ENCODE measurements around the gene PIAS1.

The PIAS1 gene

DNA sequence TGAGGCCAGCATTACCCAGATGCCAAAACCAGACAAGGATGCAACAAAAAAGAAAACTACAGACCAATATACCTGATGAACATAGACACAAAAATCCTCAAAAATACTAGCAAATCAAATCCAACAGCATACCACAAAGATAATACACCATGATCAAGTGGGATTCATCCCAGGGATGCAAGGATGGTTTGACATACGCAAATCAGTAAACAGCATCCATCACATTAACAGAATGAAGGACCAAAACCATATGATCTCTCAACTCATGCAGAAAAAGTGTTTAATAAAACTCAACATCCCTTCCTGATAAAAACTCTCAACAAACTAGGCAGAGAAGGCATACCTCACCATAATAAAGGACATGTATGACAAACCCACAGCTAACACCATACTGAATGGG, 14.0 kb upstream of the PIAS1 start:
- TF ChIP-seq POLR2AphosphoS5 (IDR thresholded peaks at IDR 0.05; ENCODE audit: low read depth, low read length) = no peak
- TF ChIP-seq TAF1 (IDR thresholded peaks at IDR 0.05; ENCODE audit: borderline replicate concordance, insufficient read depth, low read length) = no peak
- TF ChIP-seq FOXP2 (optimal IDR thresholded peaks at IDR 0.05; ENCODE audit: borderline replicate concordance, extremely low read depth, extremely low read length, insufficient read depth) = no peak
- no peak for TF ChIP-seq SIN3A (IDR thresholded peaks at IDR 0.05; ENCODE audit: borderline replicate concordance, insufficient read depth, low read length)
- TF ChIP-seq, protein P1, sequence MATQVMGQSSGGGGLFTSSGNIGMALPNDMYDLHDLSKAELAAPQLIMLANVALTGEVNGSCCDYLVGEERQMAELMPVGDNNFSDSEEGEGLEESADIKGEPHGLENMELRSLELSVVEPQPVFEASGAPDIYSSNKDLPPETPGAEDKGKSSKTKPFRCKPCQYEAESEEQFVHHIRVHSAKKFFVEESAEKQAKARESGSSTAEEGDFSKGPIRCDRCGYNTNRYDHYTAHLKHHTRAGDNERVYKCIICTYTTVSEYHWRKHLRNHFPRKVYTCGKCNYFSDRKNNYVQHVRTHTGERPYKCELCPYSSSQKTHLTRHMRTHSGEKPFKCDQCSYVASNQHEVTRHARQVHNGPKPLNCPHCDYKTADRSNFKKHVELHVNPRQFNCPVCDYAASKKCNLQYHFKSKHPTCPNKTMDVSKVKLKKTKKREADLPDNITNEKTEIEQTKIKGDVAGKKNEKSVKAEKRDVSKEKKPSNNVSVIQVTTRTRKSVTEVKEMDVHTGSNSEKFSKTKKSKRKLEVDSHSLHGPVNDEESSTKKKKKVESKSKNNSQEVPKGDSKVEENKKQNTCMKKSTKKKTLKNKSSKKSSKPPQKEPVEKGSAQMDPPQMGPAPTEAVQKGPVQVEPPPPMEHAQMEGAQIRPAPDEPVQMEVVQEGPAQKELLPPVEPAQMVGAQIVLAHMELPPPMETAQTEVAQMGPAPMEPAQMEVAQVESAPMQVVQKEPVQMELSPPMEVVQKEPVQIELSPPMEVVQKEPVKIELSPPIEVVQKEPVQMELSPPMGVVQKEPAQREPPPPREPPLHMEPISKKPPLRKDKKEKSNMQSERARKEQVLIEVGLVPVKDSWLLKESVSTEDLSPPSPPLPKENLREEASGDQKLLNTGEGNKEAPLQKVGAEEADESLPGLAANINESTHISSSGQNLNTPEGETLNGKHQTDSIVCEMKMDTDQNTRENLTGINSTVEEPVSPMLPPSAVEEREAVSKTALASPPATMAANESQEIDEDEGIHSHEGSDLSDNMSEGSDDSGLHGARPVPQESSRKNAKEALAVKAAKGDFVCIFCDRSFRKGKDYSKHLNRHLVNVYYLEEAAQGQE (IDR thresholded peaks at IDR 0.05; ENCODE audit: insufficient read depth in 1 of 2, low read depth in 2 of 2, low read length in 2 of 2) = no peak

DNA sequence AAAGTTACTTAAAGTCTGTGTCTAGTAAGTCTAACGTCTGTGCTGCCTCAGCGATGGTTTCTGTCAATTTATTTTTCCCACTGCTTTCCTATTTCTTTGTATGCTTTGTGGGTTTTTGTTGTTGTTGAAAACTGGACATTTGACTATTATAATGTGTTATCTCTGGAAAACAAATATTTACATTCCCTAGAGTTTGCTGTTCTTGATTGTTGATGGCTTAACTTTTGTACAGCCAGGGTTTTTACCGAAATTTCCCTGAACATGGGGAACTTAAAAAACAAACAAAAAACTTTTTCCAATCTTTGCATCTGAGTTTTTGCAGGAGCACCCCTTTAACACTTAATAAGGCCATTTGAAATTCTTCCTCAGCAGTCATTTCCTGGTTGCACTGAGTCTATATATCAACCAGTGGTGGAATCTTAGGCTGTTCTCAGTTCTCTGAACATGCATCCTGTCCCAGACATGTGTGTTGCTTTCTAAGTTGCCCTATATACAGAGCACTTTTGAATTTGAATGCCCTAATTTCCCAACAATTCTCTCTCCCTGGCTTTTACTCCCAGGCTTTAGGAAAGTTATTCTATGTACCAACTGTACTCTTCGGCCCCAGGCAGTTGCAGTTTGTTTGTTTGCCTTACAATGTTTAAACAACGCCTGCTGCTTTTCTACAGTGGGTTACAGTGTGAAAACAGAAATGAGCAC, 11.8 kb upstream of the PIAS1 start:
- TF ChIP-seq TAF1 (IDR thresholded peaks at IDR 0.05; ENCODE audit: borderline replicate concordance, insufficient read depth, low read length) (no peak), POLR2AphosphoS5 (IDR thresholded peaks at IDR 0.05; ENCODE audit: low read depth, low read length) (no peak), SIN3A (IDR thresholded peaks at IDR 0.05; ENCODE audit: borderline replicate concordance, insufficient read depth, low read length) (no peak), FOXP2 (optimal IDR thresholded peaks at IDR 0.05; ENCODE audit: borderline replicate concordance, extremely low read depth, extremely low read length, insufficient read depth) (no peak)

DNA sequence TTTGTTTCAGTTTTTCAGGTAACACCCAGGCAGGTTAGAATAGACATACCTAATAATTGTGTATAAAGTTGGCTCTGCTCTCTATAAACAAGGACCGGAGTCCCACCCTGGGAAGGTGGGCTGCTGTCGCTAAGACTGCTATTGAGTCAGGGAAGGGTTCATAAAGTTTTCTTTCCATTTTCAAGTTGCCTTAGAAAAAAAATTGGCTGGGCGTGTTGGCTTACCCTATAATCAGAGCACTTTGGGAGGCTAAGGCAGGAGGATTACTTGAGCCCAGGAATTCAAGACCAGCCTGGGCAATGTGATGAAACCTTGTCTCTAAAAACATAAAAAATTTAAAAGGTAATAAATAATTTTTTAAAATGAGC, 11.3 kb upstream of the PIAS1 start:
- TF ChIP-seq POLR2AphosphoS5 (IDR thresholded peaks at IDR 0.05; ENCODE audit: low read depth, low read length) = no peak
- no peak for TF ChIP-seq FOXP2 (optimal IDR thresholded peaks at IDR 0.05; ENCODE audit: borderline replicate concordance, extremely low read depth, extremely low read length, insufficient read depth)
- TF ChIP-seq, protein P1 (IDR thresholded peaks at IDR 0.05; ENCODE audit: insufficient read depth in 1 of 2, low read depth in 2 of 2, low read length in 2 of 2) = no peak
- no peak for TF ChIP-seq SIN3A (IDR thresholded peaks at IDR 0.05; ENCODE audit: borderline replicate concordance, insufficient read depth, low read length)
- no peak for TF ChIP-seq TAF1 (IDR thresholded peaks at IDR 0.05; ENCODE audit: borderline replicate concordance, insufficient read depth, low read length)

DNA sequence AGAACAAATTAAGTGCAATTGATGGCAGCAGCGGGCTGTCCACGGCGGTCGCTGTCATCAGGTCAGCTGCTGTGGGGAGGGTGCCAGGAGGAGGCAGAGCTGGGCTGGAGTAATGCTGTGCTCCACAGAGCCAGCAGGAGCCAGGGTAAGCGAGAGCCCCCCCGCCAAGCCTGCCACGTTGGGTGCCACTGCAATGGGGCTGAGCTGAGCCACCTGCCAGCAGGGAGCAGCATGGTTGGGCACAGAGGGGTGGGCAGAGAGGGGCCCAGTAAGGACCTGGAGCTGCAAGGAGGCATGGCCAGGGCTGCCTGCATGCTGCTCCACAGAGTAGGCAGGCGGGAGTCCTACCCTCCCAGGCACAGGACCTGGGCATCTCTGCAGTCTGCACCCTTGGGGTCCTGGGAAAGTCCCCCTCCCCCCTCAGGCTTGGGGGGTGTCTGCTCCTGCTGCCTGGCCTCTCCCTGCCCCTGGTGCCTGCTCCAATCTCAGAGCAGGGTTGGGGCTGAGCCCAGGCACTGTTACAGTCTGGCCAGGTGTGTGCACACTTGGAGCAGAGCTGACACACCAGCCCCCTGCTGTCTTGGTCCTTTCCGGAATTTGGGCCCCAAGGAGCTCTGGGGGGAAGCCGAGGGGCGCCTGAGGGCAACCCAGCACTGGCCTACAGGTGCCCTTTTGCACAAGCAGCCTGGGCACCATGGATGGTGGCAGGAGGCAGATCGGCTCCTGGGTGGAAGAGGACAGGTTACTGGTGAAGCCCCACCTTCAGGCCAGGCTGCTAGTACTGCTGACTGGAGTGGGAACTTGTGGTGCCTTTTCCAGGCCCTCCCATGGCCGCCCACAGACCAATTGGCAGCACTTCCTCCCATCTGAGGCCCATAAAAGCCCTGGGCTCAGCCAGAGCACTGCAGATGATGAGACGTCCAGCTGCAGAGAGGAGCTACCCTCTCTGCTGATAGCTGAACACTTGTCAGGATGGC, 8.5 kb upstream of the PIAS1 start:
- TF ChIP-seq FOXP2 (optimal IDR thresholded peaks at IDR 0.05; ENCODE audit: borderline replicate concordance, extremely low read depth, extremely low read length, insufficient read depth) = no peak

DNA sequence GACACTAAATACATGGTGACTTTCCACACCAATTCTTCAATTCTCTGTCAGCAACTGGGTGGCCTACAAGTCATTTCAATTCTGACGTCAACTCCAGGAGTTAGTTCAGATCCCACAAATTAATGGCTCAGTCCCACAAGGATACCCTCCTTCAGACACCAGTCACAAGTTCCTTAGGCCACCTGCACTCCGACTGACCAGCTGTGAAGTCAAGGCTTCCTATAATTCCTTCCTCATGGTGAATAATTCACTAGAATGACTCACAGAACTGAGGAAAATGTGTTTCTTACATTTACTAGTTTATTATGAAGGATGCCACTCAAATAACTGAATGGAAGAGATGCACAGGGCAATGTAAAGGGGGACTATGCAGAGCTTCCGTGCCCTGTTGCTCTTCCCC, 6.3 kb upstream of the PIAS1 start:
- TF ChIP-seq, protein P1 (IDR thresholded peaks at IDR 0.05; ENCODE audit: insufficient read depth in 1 of 2, low read depth in 2 of 2, low read length in 2 of 2) = no peak
- TF ChIP-seq SIN3A (IDR thresholded peaks at IDR 0.05; ENCODE audit: borderline replicate concordance, insufficient read depth, low read length) = no peak
- TF ChIP-seq POLR2AphosphoS5 (IDR thresholded peaks at IDR 0.05; ENCODE audit: low read depth, low read length) = no peak
- no peak for TF ChIP-seq FOXP2 (optimal IDR thresholded peaks at IDR 0.05; ENCODE audit: borderline replicate concordance, extremely low read depth, extremely low read length, insufficient read depth)
- TF ChIP-seq TAF1 (IDR thresholded peaks at IDR 0.05; ENCODE audit: borderline replicate concordance, insufficient read depth, low read length) = no peak

Measured in PFSK-1 (cell line).